Stimulated activated CD8-positive, alpha-beta memory T cell treated with anti-CD3 and anti-CD28 coated beads, Interleukin-12 subunit alpha, Interleukin-12 subunit beta, amount 100 ng/mL, for 1 hour (primary cell): ENCODE results near the gene DNER.
"Not testable (repeated sequence)": the region's sequence is repeated elsewhere in the genome, so short reads cannot be mapped to it uniquely, and the experiment has no call there.

Experiments
- DNase-seq: peaks from one replicate; pipeline ENCODE4 v3.0.0-alpha.2; 2020; ENCODE audit warnings: low read depth

DNER gene

DNA sequence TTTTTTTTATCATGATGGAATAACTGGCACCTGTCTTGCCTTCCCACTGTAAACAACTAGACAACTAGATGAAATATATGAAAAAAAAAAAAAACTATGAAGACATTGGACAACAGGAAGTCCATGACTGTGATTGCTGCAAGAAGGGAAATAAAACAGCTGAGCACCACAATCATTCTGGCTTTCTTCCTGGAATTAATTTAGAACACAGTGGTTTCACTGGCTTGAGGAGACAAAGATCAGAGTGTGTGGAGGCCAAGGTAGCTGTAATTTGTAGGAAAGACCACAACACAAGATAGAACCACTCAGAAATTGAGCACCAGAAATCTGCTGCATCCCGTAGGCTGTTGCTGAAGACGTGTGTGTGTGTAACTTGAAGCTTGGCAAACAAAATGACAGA is 322.2 kb downstream of the DNER start:
- DNase-seq = no peak

DNA sequence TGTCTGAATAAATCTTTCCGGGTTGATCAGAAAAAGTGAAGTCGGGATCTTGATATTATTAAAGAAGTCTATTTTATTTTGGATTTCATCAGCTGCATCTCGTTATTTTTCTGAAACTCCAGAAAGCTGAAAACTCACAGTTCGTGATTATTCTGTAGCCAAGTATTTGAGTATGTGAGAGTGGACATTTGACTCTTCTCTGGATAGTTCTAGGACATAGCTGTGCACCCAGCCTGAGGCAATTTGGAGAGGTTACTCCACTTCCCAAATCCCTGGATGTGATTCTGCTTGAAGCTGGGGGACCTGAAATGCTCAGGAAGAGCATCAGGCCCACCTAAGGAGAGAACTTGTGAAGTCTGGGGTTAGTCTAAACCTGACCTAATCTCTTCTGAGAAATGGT is 325.6 kb downstream of the DNER start:
- no peak for DNase-seq

GRCh38 chr2:229387866-229388265 is 326.5 kb downstream of the DNER start:
- no peak for DNase-seq

GRCh38 chr2:229380101-229380625 is 334.2 kb downstream of the DNER start:
- no peak for DNase-seq

DNA sequence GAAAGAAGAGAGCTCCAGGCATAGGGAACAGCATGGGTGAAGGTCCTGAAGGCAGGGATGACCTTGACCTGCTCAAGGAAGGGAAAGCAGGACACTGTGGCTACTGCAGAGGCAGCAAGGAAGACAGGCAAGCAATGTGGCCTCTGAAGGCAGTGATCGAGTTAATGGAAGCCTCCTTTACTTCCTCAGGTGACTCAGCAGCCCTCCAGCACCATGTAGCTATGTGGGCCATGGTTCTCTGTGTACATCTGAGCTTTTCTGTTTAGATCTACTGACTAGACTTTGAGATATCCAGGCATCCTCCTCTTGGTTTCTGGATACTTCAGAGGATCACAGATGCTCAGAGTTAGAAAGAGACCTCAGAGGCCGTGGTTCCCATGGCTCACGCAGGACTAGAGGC is 336.0 kb downstream of the DNER start:
- no peak for DNase-seq

DNA sequence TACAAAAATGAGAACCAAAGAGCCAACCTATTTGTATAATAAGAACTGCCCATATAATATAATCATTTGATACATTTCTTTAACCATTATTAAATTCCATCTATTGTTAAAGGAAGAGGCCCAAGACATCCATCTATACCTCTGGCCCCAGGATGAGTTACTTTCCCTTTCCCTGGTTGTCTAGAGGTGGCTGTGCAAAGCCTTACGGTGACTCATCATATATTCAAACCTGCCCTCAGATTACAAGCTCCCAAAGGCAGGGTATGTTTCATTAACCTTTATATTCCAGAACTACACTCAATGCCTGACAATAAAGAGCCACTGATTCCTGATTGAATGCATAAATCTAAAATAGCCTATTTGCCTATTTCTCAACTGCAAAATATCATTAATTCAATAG is 337.5 kb downstream of the DNER start:
- DNase-seq = no peak

- no peak for DNase-seq
Observed at GRCh38 chr2:229375251-229375650, 339.1 kb downstream of the DNER start.

- DNase-seq = not testable (repeated sequence)
Observed at GRCh38 chr2:229373311-229373710, 341.0 kb downstream of the DNER start.

DNA sequence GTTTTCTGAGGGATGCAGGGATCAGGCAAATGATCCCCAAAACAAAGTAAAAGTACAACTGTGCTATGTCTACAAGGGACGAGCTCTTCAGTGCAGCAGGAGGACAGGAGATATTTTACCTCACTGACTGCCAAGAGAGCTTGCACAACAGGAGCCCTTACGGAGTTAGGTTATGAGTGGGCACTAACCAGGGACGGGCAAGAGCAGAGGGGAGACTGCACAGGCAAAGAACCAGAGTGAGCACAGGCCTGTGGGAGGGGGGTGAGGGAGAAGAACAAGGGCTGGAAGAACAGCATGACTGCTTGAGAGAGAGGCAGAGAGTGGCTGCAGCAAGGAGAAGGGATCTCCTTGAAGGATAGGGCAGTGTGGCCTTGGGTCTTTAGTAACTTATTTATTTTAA is 342.1 kb downstream of the DNER start:
- DNase-seq = no peak

- DNase-seq = no peak
Observed at GRCh38 chr2:229371086-229371485, 343.3 kb downstream of the DNER start.

DNA sequence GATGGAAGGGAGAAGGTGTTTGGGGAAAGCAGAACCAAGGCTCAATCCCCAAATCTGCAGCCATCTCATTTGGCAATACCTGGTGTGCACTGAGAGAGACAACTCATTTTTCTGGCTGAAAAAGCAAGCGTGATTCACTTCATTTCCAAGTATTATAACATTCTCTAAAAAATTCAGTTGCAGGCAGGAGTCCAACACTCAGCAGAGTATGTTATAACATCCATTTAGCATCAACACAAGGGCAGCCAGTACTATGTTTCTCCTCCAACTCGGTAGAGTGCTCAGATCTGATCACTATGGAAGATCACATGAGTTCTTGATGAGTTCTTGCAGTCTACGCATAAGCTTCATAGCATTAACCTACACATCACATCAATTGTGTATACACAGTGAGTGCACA is 343.8 kb downstream of the DNER start:
- no peak for DNase-seq

- DNase-seq = no peak
Observed at GRCh38 chr2:229363185-229363814, 351.1 kb downstream of the DNER start.

- no peak for DNase-seq
Observed at GRCh38 chr2:229350883-229351282, 363.5 kb downstream of the DNER start.

DNA sequence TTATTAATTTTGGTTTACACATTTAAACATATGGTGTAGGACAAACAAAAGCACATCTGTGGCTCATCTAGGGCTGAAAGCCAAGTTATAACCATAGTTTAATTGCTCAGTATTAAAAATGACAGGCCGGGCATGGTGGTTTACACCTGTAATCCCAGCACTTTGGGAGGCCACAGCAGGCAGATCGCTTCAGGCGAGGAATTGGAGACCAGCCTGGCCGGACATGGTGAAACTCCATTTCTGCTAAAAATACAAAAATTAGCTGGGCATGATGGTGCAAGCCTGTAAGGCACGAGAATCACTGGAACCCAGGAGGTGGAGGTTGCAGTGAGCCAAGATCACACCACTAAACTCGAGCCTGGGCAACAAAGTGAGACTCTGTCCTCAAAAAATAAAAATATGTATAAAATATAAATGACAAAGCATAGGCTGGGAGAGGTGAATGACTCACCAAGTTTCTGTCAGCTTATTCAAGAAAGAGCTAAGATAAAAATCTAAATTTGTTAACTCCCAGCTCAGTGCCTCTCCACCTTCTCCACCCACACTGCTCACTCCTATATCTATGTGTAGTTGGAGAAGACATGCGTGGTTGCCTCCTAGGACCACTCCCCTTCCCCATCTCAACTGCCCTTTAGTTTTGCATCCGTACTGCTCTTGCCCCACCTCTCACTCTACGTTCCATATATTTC is 364.1 kb downstream of the DNER start:
- no peak for DNase-seq

DNA sequence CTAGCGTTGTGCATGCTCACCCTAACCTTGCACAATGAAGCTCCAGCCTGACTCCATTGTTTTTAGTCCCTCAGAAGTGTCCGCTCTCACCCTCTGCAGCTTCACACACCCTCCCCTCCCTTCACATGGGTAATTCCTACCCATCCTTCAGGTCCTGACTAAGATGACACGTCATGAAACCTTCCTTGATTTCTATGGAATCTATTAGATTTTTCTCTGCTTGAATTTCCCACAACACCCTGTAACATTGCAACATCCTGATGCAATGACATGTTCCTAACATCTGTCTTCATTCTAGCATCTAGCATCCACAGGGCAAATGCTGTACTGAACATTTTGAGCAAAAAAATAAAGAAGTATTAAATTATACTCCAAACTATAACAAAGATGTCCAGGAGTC is 366.2 kb downstream of the DNER start:
- no peak for DNase-seq

GRCh38 chr2:229346816-229347540 is 367.4 kb downstream of the DNER start:
- DNase-seq = no peak

- no peak for DNase-seq
Observed at GRCh38 chr2:229344955-229345354, 369.4 kb downstream of the DNER start.

GRCh38 chr2:229344151-229344551 is 370.2 kb downstream of the DNER start:
- DNase-seq = no peak

GRCh38 chr2:229343661-229344060 is 370.7 kb downstream of the DNER start:
- no peak for DNase-seq

GRCh38 chr2:229342376-229342775 is 372.0 kb downstream of the DNER start:
- DNase-seq = no peak

- DNase-seq = no peak
Observed at GRCh38 chr2:229340086-229340760, 374.1 kb downstream of the DNER start.

DNA sequence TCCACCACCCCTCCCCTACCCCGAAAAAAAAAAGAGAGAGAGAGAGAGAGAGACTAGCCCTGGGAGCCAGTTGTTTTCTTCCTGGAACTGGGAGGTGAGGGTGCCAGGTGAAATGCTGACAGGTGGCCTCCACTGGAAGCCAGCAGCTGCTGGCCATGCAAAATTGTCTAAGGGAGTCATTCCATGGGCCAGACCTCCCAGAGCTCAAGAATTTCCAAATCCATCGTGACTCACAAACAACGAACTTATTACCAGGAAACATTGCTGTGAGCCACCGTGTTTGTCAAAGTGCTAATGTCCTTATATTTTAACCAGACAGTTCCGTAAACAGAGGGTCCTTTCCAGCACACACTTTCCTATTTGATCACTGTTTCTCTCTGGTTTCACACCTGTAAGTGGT is 374.7 kb downstream of the DNER start:
- DNase-seq = no peak

- not testable (repeated sequence) for DNase-seq
Observed at GRCh38 chr2:229339171-229339570, 375.2 kb downstream of the DNER start.
